Progenitor cell of endocrine pancreas (in vitro differentiated cells): ENCODE results near the gene ASRGL1. TPM values are rescaled to one million over a fixed set of nuclear protein-coding genes. Genes with fewer than 3 reads are reported as not detected.

Source experiments
- DNase-seq: peaks from one replicate; pipeline ENCODE4 v3.0.0; 2021; ENCODE audit warnings: low spot score; ENCODE audit not compliant: unreplicated experiment
- H3K27ac Mint-ChIP-seq: 2 replicates; pipeline ENCODE4 v1.8.0; 2021; ENCODE audit warnings: mild to moderate bottlenecking, moderate library complexity, mixed read lengths
- H3K27me3 Mint-ChIP-seq: 2 replicates; pipeline ENCODE4 v1.8.0; 2021; ENCODE audit warnings: mixed read lengths
- H3K36me3 Mint-ChIP-seq: 2 replicates; pipeline ENCODE4 v1.8.0; 2022; ENCODE audit warnings: mixed read lengths; ENCODE audit not compliant: insufficient read depth
- H3K4me1 Mint-ChIP-seq: 2 replicates; pipeline ENCODE4 v1.8.0; 2021; ENCODE audit warnings: low read depth, mixed read lengths
- H3K4me3 Mint-ChIP-seq: 2 replicates; pipeline ENCODE4 v1.8.0; 2021; ENCODE audit warnings: low read depth, mild to moderate bottlenecking, moderate library complexity, mixed read lengths
- H3K9me3 Mint-ChIP-seq: 2 replicates; pipeline ENCODE4 v1.8.0; 2021; ENCODE audit warnings: low read depth, mixed read lengths
- total RNA-seq: library from RNA; stranded (reverse); gene quantifications from 2 replicates; pipeline ENCODE4 v1.2.1, GENCODE V29; 2021
- TF ChIP-seq, protein P1 (sequence below): fragments of 200-600 bp; sonication (generic); IDR thresholded peaks from one replicate; pipeline ENCODE4 v1.5.0; 2021; ENCODE audit warnings: antibody characterized with exemption, mild to moderate bottlenecking; ENCODE audit not compliant: unreplicated experiment

The ASRGL1 gene
- total RNA-seq, 1 donor from 2014 or later: 41.6 TPM

DNA sequence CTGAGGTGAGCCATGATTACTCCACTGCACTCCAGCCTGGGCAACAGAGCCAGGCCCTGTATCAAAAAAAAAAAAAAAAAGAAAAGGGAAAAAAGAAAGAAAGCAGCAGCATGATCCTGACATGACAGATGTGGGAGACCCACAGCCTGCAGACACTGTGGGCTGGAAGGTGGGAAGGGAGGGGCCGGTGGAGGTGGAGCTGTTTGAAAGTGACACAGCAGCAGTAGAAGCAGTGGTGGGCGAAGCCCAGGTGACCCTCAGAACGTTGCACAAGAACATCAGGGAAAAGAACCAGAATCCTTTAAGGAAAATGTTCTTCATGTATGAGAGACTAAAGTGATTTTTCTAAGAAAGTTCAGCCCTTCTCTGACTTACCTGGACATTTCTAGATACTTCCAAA lies 55.3 kb downstream of the ASRGL1 start:
- Mint-ChIP-seq H3K4me3 (no peak overlapping the region), H3K9me3 (no peaks in the 10 kb centered on the region), H3K27ac (peak overlapping the region; percentile 27), H3K4me1 (peaks cover 12% of the 10 kb centered on the region), H3K36me3 (no peaks in the 10 kb centered on the region), H3K27me3 (no peaks in the 10 kb centered on the region)
- TF ChIP-seq, protein P1, sequence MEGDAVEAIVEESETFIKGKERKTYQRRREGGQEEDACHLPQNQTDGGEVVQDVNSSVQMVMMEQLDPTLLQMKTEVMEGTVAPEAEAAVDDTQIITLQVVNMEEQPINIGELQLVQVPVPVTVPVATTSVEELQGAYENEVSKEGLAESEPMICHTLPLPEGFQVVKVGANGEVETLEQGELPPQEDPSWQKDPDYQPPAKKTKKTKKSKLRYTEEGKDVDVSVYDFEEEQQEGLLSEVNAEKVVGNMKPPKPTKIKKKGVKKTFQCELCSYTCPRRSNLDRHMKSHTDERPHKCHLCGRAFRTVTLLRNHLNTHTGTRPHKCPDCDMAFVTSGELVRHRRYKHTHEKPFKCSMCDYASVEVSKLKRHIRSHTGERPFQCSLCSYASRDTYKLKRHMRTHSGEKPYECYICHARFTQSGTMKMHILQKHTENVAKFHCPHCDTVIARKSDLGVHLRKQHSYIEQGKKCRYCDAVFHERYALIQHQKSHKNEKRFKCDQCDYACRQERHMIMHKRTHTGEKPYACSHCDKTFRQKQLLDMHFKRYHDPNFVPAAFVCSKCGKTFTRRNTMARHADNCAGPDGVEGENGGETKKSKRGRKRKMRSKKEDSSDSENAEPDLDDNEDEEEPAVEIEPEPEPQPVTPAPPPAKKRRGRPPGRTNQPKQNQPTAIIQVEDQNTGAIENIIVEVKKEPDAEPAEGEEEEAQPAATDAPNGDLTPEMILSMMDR: no peak
- no peak for DNase-seq

DNA sequence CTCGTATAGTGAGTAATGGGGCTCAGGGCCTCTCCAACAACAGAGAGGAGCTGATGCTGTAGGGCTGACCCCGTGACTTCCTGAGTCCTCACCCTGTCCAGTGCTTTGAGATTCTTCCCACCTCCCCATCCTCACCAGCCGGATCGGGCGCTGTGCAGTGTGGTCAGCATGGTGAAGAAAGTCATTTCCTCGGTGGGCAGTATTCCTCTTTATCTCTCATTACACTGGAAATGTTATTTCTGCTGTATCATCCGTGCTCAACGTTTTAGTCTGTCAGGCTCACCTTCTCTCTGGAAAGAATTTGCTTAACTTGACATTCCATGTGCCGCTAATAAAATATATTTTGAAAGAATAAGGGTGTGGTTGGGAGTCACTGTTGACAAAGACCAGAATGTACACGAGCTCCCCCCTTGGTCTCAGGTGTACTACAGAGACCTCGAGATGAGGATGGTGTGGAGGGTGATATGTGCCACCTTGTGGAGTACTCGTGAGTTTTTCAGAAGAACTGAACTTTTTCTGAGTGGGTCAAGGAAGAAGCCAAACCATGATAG lies 55.9 kb downstream of the ASRGL1 start:
- no peak for DNase-seq
- TF ChIP-seq, protein P1: peak; percentile 25
- Mint-ChIP-seq H3K4me3 (no peak overlapping the region), H3K4me1 (peaks cover 11% of the 10 kb centered on the region), H3K36me3 (no peaks in the 10 kb centered on the region), H3K27ac (no peak overlapping the region), H3K27me3 (no peaks in the 10 kb centered on the region), H3K9me3 (no peaks in the 10 kb centered on the region)

DNA sequence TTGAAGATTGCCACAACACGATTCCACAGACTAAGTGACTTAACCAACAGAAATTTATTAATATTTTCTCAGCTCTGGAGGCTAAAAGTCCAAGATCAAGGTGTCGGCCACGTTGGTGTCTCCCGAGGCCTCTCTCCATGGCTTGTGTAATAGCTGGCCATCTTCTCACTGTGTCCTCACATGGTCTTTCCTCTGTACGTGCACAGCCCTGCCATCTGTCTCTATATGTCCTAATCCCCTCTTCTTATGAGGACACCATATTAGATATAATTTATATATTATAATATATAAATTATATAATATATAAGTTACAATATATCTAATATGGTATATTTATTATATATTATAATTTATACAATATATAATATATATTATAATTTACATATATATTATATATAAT lies 56.5 kb downstream of the ASRGL1 start:
- Mint-ChIP-seq H3K4me3 (no peak overlapping the region), H3K9me3 (no peaks in the 10 kb centered on the region), H3K27me3 (no peaks in the 10 kb centered on the region), H3K4me1 (peaks cover 17% of the 10 kb centered on the region), H3K36me3 (no peaks in the 10 kb centered on the region), H3K27ac (no peak overlapping the region)
- TF ChIP-seq, protein P1: no peak
- no peak for DNase-seq

DNA sequence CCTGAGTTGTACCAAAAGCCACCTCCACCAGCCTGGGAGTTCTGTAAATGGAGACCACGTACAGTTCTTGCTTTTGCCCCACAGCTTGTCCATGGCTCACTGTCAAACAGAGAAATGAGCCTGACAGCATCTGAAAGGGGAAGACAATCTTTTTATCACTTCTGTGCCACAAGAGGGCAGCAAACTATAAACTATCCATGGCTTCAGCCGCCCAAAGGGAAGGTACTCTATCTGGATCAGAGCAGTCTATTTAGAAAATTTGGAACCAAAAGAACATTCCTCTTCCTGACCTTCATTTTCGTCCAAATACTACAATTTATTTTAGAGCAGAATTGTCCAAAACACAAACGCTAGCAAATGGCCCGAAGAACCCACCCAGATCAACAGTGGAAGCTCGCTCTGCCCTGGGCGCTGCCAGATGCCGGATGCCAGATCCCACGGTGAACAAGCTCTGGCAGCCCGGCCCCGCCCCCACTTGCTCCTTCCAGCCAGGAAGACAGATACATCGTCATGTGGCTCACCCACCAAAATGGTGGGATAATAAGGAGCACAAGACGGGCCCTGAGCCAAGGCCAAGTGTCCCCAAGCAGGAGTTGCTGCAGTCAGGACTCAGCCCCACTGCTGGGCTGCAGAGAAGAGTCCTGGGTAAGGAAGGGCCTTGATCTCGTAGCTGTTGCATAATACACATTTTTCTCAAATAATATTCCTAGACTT lies 57.7 kb downstream of the ASRGL1 start:
- peaks cover 19% of the 10 kb centered on the region for H3K4me1 Mint-ChIP-seq
- peak overlapping the region; percentile 13 for H3K27ac Mint-ChIP-seq
- TF ChIP-seq, protein P1: peak; percentile 80
- no peaks in the 10 kb centered on the region for H3K27me3 Mint-ChIP-seq
- no peak overlapping the region for H3K4me3 Mint-ChIP-seq
- DNase-seq: no peak
- H3K36me3 Mint-ChIP-seq: no peaks in the 10 kb centered on the region
- H3K9me3 Mint-ChIP-seq: no peaks in the 10 kb centered on the region

DNA sequence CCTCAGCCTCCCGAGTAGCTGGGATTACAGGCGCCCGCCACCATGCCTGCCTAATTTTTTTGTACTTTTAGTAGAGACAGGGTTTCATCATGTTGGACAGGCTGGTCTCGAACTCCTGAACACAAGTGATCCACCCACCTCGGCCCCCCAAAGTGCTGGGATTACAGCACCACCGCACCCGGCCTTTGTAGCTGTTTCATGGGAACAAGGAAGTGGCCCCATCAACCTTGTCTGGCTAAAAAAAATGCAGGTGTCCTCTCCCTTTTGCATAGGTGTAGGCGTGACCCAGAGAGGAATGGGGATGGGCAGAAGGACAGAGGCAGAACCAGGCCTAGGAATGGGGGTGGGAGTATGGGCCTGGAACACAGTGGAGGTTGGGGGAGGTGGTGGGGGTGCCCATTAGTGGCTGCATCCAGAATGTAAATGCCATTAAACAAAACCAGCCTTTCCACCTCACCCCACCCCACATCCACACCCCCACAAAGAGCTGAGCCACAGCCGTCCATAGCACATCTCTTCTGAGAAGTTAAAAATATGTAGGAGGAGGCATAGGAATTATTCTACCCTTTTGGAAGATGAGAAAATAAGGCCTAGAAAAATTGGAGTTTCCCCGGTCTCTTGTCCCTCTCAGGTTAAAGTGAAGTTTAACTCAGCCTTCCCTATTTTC lies 58.8 kb downstream of the ASRGL1 start:
- DNase-seq: no peak
- TF ChIP-seq, protein P1: no peak
- Mint-ChIP-seq H3K36me3 (no peaks in the 10 kb centered on the region), H3K27me3 (no peaks in the 10 kb centered on the region), H3K4me3 (no peak overlapping the region), H3K9me3 (no peaks in the 10 kb centered on the region), H3K27ac (no peak overlapping the region), H3K4me1 (peaks cover 19% of the 10 kb centered on the region)
